ENCODE data around the gene MKRN3. TPM values are rescaled to one million over a fixed set of nuclear protein-coding genes. Genes with fewer than 3 reads are reported as not detected.

The MKRN3 gene
- total and polyA plus RNA-seq, 9 donors = 0.38 to 2.2 (median 0.61) TPM; not detected in 3

DNA sequence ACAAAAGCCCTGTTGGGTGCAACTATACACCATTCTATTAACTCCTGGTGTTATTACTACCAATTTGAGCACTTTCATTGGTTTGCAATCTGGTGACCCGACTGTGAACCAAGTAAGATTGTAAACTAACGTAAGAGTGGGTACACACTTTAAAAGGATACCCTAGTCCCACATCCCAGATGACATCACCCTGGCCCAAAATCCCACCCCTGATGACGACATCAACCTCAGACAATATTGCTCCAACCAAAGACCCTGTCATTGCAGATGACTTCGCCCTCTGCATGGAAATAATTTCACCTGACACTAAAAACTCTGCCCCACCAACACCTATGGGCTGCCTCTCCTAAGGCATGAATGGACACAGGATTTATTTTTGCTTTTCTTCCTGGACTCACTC lies 25.6 kb upstream of the MKRN3 start:
- no peak for DNase-seq
- H3K27me3 ChIP-seq = no peaks in the 10 kb centered on the region
- no peak overlapping the region for H3K27ac ChIP-seq
- no peak overlapping the region for H3K4me3 ChIP-seq
- H3K36me3 ChIP-seq = no peaks in the 10 kb centered on the region
- H3K4me1 ChIP-seq (ENCODE audit: insufficient read depth) = no peaks in the 10 kb centered on the region
- WGBS, 3 donors = 59 to 61% (median 59%) methylated on average over 4 of the region's 4 CpGs
- TF ChIP-seq, protein P1, sequence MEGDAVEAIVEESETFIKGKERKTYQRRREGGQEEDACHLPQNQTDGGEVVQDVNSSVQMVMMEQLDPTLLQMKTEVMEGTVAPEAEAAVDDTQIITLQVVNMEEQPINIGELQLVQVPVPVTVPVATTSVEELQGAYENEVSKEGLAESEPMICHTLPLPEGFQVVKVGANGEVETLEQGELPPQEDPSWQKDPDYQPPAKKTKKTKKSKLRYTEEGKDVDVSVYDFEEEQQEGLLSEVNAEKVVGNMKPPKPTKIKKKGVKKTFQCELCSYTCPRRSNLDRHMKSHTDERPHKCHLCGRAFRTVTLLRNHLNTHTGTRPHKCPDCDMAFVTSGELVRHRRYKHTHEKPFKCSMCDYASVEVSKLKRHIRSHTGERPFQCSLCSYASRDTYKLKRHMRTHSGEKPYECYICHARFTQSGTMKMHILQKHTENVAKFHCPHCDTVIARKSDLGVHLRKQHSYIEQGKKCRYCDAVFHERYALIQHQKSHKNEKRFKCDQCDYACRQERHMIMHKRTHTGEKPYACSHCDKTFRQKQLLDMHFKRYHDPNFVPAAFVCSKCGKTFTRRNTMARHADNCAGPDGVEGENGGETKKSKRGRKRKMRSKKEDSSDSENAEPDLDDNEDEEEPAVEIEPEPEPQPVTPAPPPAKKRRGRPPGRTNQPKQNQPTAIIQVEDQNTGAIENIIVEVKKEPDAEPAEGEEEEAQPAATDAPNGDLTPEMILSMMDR (IDR thresholded peaks at IDR 0.05) = no peak
- no peak for TF ChIP-seq EP300 (IDR thresholded peaks at IDR 0.05)
- no peak for TF ChIP-seq POLR2A (IDR thresholded peaks at IDR 0.05)
- no peaks in the 10 kb centered on the region for H3K9me3 ChIP-seq
- intact Hi-C loops (cut with DNase I) = loop anchor here in 1 of 4 donors (10.0 kb wide), 1 partner anchor 435 kb away; no protein-coding TSS in a partner anchor

DNA sequence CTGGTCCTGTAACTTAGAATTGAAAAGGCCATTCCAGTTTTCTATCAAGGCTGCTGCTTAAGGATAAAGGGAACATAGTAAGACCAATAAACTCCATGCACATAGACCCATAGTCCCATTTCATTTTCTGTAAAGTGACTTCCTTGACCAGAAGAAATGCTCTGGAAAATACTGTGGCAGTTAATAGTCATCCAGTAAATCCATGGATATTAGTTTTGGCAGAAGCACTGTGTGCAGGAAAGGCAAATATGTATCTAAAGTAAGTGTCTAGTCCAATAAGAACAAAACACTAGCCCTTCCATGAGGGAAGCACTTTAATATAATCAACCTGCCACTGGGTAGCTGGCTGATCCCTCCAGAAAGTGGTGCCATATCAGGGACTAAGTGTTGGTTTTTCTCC lies 19.3 kb upstream of the MKRN3 start:
- no peaks in the 10 kb centered on the region for H3K9me3 ChIP-seq
- intact Hi-C loops (cut with DNase I) = no loop called here

DNA sequence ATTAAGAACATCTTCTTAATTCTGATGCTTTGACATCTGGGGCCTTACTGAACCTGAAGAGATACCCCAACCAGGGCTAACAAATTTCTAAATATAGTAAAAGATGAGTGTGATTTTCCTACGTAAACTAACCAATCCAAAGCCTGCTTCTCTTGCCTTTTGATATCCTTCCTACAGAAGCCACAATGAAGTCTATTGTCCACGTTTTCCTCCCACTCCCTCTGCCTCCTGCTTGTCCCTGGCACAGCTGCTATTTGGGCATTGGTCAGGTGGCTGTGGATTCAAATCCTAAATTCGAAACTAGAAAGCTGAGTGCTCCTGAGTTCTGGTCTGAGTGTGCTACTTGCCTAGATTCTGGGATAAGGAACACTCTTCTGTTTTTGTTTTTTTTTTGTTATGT lies 17.4 kb upstream of the MKRN3 start:
- WGBS, 3 donors = 42 to 45% (median 44%) methylated on average over 3 of the region's 3 CpGs
- H3K27ac ChIP-seq = no peak overlapping the region
- H3K4me1 ChIP-seq (ENCODE audit: insufficient read depth) = no peaks in the 10 kb centered on the region
- intact Hi-C loops (cut with DNase I) = no loop called here
- H3K9me3 ChIP-seq = no peaks in the 10 kb centered on the region
- no peak for DNase-seq
- H3K4me3 ChIP-seq = no peak overlapping the region
- H3K27me3 ChIP-seq = no peaks in the 10 kb centered on the region
- TF ChIP-seq POLR2A (IDR thresholded peaks at IDR 0.05) (no peak), EP300 (IDR thresholded peaks at IDR 0.05) (no peak)
- TF ChIP-seq, protein P1 (IDR thresholded peaks at IDR 0.05) = no peak
- H3K36me3 ChIP-seq = no peaks in the 10 kb centered on the region

More for the DNA sequence above, 19.3 kb upstream of the MKRN3 start:
- no peak for DNase-seq
- TF ChIP-seq, protein P1 (IDR thresholded peaks at IDR 0.05) = no peak
- TF ChIP-seq POLR2A (IDR thresholded peaks at IDR 0.05) = no peak
- TF ChIP-seq EP300 (IDR thresholded peaks at IDR 0.05) = no peak
- no peaks in the 10 kb centered on the region for H3K4me1 ChIP-seq (ENCODE audit: insufficient read depth)
- H3K27me3 ChIP-seq = no peaks in the 10 kb centered on the region
- H3K27ac ChIP-seq = no peak overlapping the region
- H3K4me3 ChIP-seq = no peak overlapping the region
- no peaks in the 10 kb centered on the region for H3K36me3 ChIP-seq

DNA sequence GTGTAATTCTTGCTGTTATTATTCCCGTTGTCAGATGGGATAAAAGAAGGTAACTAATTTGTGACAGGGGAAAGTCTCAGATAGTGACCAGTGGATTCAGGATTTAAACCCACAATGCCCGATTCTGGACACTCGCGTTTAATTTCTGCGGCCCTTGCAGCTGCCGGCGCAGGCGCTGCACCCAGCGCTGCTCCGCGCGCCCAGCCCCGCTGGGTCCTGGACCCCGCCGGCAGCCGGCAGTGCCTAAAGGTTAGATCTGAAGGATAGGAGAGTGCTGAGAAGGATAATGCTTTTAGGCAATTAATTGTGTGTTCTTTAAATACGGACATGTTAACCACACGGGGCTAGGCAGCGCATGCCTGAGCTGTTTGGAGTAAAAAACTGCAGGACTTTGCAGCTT lies 3.6 kb upstream of the MKRN3 start:
- intact Hi-C loops (cut with DNase I) = no loop called here
- no peaks in the 10 kb centered on the region for H3K27me3 ChIP-seq
- TF ChIP-seq, protein P1 (IDR thresholded peaks at IDR 0.05) = no peak
- no peak for TF ChIP-seq POLR2A (IDR thresholded peaks at IDR 0.05)
- no peak for TF ChIP-seq EP300 (IDR thresholded peaks at IDR 0.05)
- 42 to 46% (median 45%) methylated on average over 19 of the region's 19 CpGs for WGBS, 3 donors
- H3K9me3 ChIP-seq = no peaks in the 10 kb centered on the region
- no peak overlapping the region for H3K27ac ChIP-seq
- H3K36me3 ChIP-seq = no peaks in the 10 kb centered on the region
- DNase-seq = no peak
- no peak overlapping the region for H3K4me3 ChIP-seq
- H3K4me1 ChIP-seq (ENCODE audit: insufficient read depth) = no peaks in the 10 kb centered on the region

All from ovary (tissue), 9 donors.